Gastrocnemius medialis (tissue), 4 donors: Measurements from ENCODE around the gene UBE2L6.

Experiments
- CTCF ChIP-seq, 5 experiments: fragments of 450-650 bp in 3 of 5; fragments of 200-600 bp in 2 of 5; sonication (generic) in 2 of 5; IDR thresholded peaks in 4 of 5; conservative IDR thresholded peaks in 1 of 5; 1 replicate in 4 of 5; 2 replicates in 1 of 5; pipeline ENCODE4 v1.5.1; 2016 to 2019; ENCODE audit warnings: antibody characterized with exemption in 5 of 5, mild to moderate bottlenecking in 3 of 5, moderate library complexity in 3 of 5
- POLR2A ChIP-seq, 2 donors: fragments of 450-650 bp; IDR thresholded peaks; one replicate each; pipeline ENCODE4 v1.6.1; 2017; ENCODE audit warnings: antibody characterized with exemption in 2 of 2, mild to moderate bottlenecking in 2 of 2, moderate library complexity in 2 of 2

GRCh38 chr11:57588046-57588710 lies 20.7 kb upstream of the UBE2L6 start:
- TF ChIP-seq POLR2A (IDR thresholded peaks at IDR 0.05) (no peak), CTCF (IDR thresholded peaks at IDR 0.05 in 4 of 5, conservative IDR thresholded peaks at IDR 0.05 in 1 of 5) (no peak)
